ENCODE results near the gene SPTBN1.

SPTBN1 gene

GRCh38 chr2:54470266-54470938 is 14.3 kb downstream of the SPTBN1 start:
- TF ChIP-seq ISL1 (CRISPR knock-in tag; IDR thresholded peaks at IDR 0.05) (0 out of 2 replicates have a peak, but pooled peaks have one; percentile 26), PATZ1 (CRISPR knock-in tag; IDR thresholded peaks at IDR 0.05; ENCODE audit: borderline replicate concordance) (no peak), POU6F1 (CRISPR knock-in tag; IDR thresholded peaks at IDR 0.05; ENCODE audit: borderline replicate concordance, low read depth) (no peak), OSR1 (CRISPR knock-in tag; IDR thresholded peaks at IDR 0.05) (no peak), ZNF70 (CRISPR knock-in tag; IDR thresholded peaks at IDR 0.05) (no peak), ARNTL (CRISPR knock-in tag; IDR thresholded peaks at IDR 0.05; ENCODE audit: borderline replicate concordance, low read depth) (no peak), GLIS3 (CRISPR knock-in tag; IDR thresholded peaks at IDR 0.05) (no peak)
- ATAC-seq, result peak; percentile 81

GRCh38 chr2:54471221-54471711 is 15.1 kb downstream of the SPTBN1 start:
- ATAC-seq, result peak; percentile 69
- TF ChIP-seq ZFP3 (CRISPR knock-in tag; IDR thresholded peaks at IDR 0.05), result no peak
- TF ChIP-seq ZNF8 (CRISPR knock-in tag; IDR thresholded peaks at IDR 0.05), result no peak
- TF ChIP-seq CREB5 (CRISPR knock-in tag; IDR thresholded peaks at IDR 0.05; ENCODE audit: low read depth), result no peak
- TF ChIP-seq RARB (CRISPR knock-in tag; IDR thresholded peaks at IDR 0.05), result no peak
- TF ChIP-seq ZC3H10 (CRISPR knock-in tag; IDR thresholded peaks at IDR 0.05), result no peak
- TF ChIP-seq SNAI2 (CRISPR knock-in tag; IDR thresholded peaks at IDR 0.05), result peak; percentile 20; the same call in 1 of the 2 replicates
- TF ChIP-seq TCF4 (CRISPR knock-in tag; IDR thresholded peaks at IDR 0.05; ENCODE audit: borderline replicate concordance), result no peak
- no peak for TF ChIP-seq GLIS3 (CRISPR knock-in tag; IDR thresholded peaks at IDR 0.05)
- no peak for TF ChIP-seq OSR1 (CRISPR knock-in tag; IDR thresholded peaks at IDR 0.05)
- no peak for TF ChIP-seq CSDC2 (CRISPR knock-in tag; IDR thresholded peaks at IDR 0.05)
- TF ChIP-seq ZNF70 (CRISPR knock-in tag; IDR thresholded peaks at IDR 0.05), result no peak
- TF ChIP-seq ISL1 (CRISPR knock-in tag; IDR thresholded peaks at IDR 0.05), result peak; percentile 83
- TF ChIP-seq PPARA (CRISPR knock-in tag; IDR thresholded peaks at IDR 0.05; ENCODE audit: borderline replicate concordance), result no peak
- no peak for TF ChIP-seq ARNTL (CRISPR knock-in tag; IDR thresholded peaks at IDR 0.05; ENCODE audit: borderline replicate concordance, low read depth)

- TF ChIP-seq OSR1 (CRISPR knock-in tag; IDR thresholded peaks at IDR 0.05) (no peak), TOX (CRISPR knock-in tag; IDR thresholded peaks at IDR 0.05; ENCODE audit: borderline replicate concordance) (no peak), POU6F1 (CRISPR knock-in tag; IDR thresholded peaks at IDR 0.05; ENCODE audit: borderline replicate concordance, low read depth) (no peak), ZNF8 (CRISPR knock-in tag; IDR thresholded peaks at IDR 0.05) (no peak), SNAI2 (CRISPR knock-in tag; IDR thresholded peaks at IDR 0.05) (no peak), ZC3H10 (CRISPR knock-in tag; IDR thresholded peaks at IDR 0.05) (no peak), ISL1 (CRISPR knock-in tag; IDR thresholded peaks at IDR 0.05) (no peak), BACH2 (CRISPR knock-in tag; IDR thresholded peaks at IDR 0.05; ENCODE audit: borderline replicate concordance) (no peak), ZFP30 (CRISPR knock-in tag; IDR thresholded peaks at IDR 0.05) (no peak), TSHZ2 (CRISPR knock-in tag; IDR thresholded peaks at IDR 0.05) (no peak), ZNF70 (CRISPR knock-in tag; IDR thresholded peaks at IDR 0.05) (no peak), ESRRG (CRISPR knock-in tag; IDR thresholded peaks at IDR 0.05) (no peak), RARB (CRISPR knock-in tag; IDR thresholded peaks at IDR 0.05) (no peak), CREB5 (CRISPR knock-in tag; IDR thresholded peaks at IDR 0.05; ENCODE audit: low read depth) (no peak), PATZ1 (CRISPR knock-in tag; IDR thresholded peaks at IDR 0.05; ENCODE audit: borderline replicate concordance) (no peak)
- ATAC-seq, result no peak
These were observed 17.7 kb downstream of the SPTBN1 start for GRCh38 chr2:54473851-54474250.
